HEK293 (cell line): ENCODE results near the gene ZCCHC14.

Experiments
- ATF2 ChIP-seq: fragments of 450-650 bp; formaldehyde crosslinking; IDR thresholded peaks from 2 replicates; pipeline ENCODE4 v1.5.1; 2016; ENCODE audit warnings: missing biosample characterization, missing genetic modification characterization, low read depth
- CTCF ChIP-seq: fragments of 450-650 bp; formaldehyde crosslinking; IDR thresholded peaks from 2 replicates; pipeline ENCODE4 v1.5.1; 2016; ENCODE audit warnings: missing biosample characterization, missing genetic modification characterization
- GLI2 ChIP-seq: fragments of 450-650 bp; formaldehyde crosslinking; IDR thresholded peaks from 2 replicates; pipeline ENCODE4; 2017; ENCODE audit warnings: missing biosample characterization, missing genetic modification characterization, low read depth, borderline replicate concordance
- GLI4 ChIP-seq: fragments of 450-650 bp; formaldehyde crosslinking; IDR thresholded peaks from 2 replicates; pipeline ENCODE4 v1.5.1; 2016; ENCODE audit warnings: missing biosample characterization, missing genetic modification characterization
- MEIS1 ChIP-seq: sonication (generic); formaldehyde crosslinking; IDR thresholded peaks from 2 replicates; pipeline ENCODE4 v1.8.1; 2022; ENCODE audit warnings: missing genetic modification reagents, mild to moderate bottlenecking, borderline replicate concordance
- MZF1 ChIP-seq: fragments of 450-650 bp; formaldehyde crosslinking; IDR thresholded peaks from 2 replicates; pipeline ENCODE4 v1.5.1; 2017; ENCODE audit warnings: missing biosample characterization, missing genetic modification characterization, borderline replicate concordance
- ZBTB1 ChIP-seq: fragments of 450-650 bp; formaldehyde crosslinking; IDR thresholded peaks from 2 replicates; pipeline ENCODE4 v1.5.1; 2016; ENCODE audit warnings: missing biosample characterization, missing genetic modification characterization
- ZNF274 ChIP-seq, 2 experiments: fragments of 200-500 bp in 1 of 2; fragments of 450-650 bp in 1 of 2; sonication (Bioruptor generic) in 1 of 2; formaldehyde crosslinking in 1 of 2; IDR thresholded peaks; 2 replicates each; pipeline versions ENCODE4 v1.5.1 to v1.6.1; 2014 to 2016; ENCODE audit warnings: borderline replicate concordance in 1 of 2, inconsistent platforms in 1 of 2, low read length in 1 of 2, missing biosample characterization in 1 of 2, missing genetic modification characterization in 1 of 2

GRCh38 chr16:87383505-87384161 lies 109.2 kb downstream of the ZCCHC14 start, which contains the start of gene FBXO31:
- TF ChIP-seq MZF1 (tag by site-specific recombination) (no peak), CTCF (peak; percentile 88), GLI2 (no peak), GLI4 (tag by site-specific recombination) (peak; percentile 88; the same call in 1 of the 2 replicates), ZBTB1 (no peak), ATF2 (tag by site-specific recombination) (no peak), ZNF274 (IDR thresholded peaks at IDR 0.05; ENCODE audit: low read length) (no peak), ZNF274 (tag by site-specific recombination; IDR thresholded peaks at IDR 0.05; ENCODE audit: borderline replicate concordance) (no peak), MEIS1 (CRISPR knock-in tag) (no peak)
